Hepatocyte (in vitro differentiated cells): Measurements from ENCODE around the gene SBK3. TPM values are rescaled to one million over a fixed set of nuclear protein-coding genes. Genes with fewer than 3 reads are reported as not detected.

Experiments used
- DNase-seq: peaks from one replicate; pipeline ENCODE4 v3.0.0-alpha.2; 2016; ENCODE audit warnings: low spot score
- H2AFZ ChIP-seq: fragments of 200-600 bp; sonication (generic); 2 replicates; pipeline ENCODE4 v1.6.0; 2016; ENCODE audit warnings: antibody characterized with exemption, mild to moderate bottlenecking
- H3K27ac ChIP-seq: fragments of 200-600 bp; sonication (generic); 2 replicates; pipeline ENCODE4 v1.5.1; 2016; ENCODE audit warnings: mild to moderate bottlenecking
- H3K27me3 ChIP-seq: fragments of 200-600 bp; sonication (generic); 2 replicates; pipeline ENCODE4 v1.6.1; 2016
- H3K36me3 ChIP-seq: fragments of 200-600 bp; sonication (generic); replicated peaks from 2 replicates; pipeline ENCODE4 v1.5.1; 2016; ENCODE audit warnings: low read depth; ENCODE audit not compliant: insufficient read depth
- H3K4me1 ChIP-seq: fragments of 200-600 bp; sonication (generic); 2 replicates; pipeline ENCODE4 v1.5.1; 2016; ENCODE audit warnings: mild to moderate bottlenecking, moderate library complexity; ENCODE audit not compliant: insufficient read depth
- H3K4me2 ChIP-seq: fragments of 200-600 bp; sonication (generic); 2 replicates; pipeline ENCODE4 v1.6.0; 2016
- H3K4me3 ChIP-seq: fragments of 200-600 bp; sonication (generic); 2 replicates; pipeline ENCODE4 v1.5.1; 2016; ENCODE audit warnings: mild to moderate bottlenecking
- H3K79me2 ChIP-seq: fragments of 200-600 bp; sonication (generic); 2 replicates; pipeline ENCODE4 v1.6.0; 2017; ENCODE audit warnings: mild to moderate bottlenecking
- H3K9me2 ChIP-seq: fragments of 200-600 bp; sonication (generic); replicated peaks from 2 replicates; pipeline ENCODE4 v1.6.0; 2017; ENCODE audit warnings: mild to moderate bottlenecking; ENCODE audit not compliant: insufficient read depth
- H3K9me3 ChIP-seq: fragments of 200-600 bp; sonication (generic); 2 replicates; pipeline ENCODE4 v1.5.1; 2016; ENCODE audit warnings: low read depth, mild to moderate bottlenecking
- H4K20me1 ChIP-seq: fragments of 200-600 bp; sonication (generic); 2 replicates; pipeline ENCODE4 v1.6.0; 2016; ENCODE audit warnings: mild to moderate bottlenecking; ENCODE audit not compliant: insufficient read depth, poor library complexity, severe bottlenecking
- CTCF ChIP-seq: fragments of 200-600 bp; sonication (generic); IDR thresholded peaks from 2 replicates; pipeline ENCODE4 v1.5.1; 2016; ENCODE audit warnings: antibody characterized with exemption, mild to moderate bottlenecking; ENCODE audit not compliant: poor library complexity
- EZH2 ChIP-seq: fragments of 200-600 bp; sonication (generic); IDR thresholded peaks from 2 replicates; pipeline ENCODE4 v1.6.1; 2016; ENCODE audit warnings: antibody characterized with exemption, mild to moderate bottlenecking, borderline replicate concordance
- EZH2phosphoT487 ChIP-seq: fragments of 200-600 bp; sonication (generic); IDR thresholded peaks from one replicate; pipeline ENCODE4 v1.6.1; 2018; ENCODE audit warnings: antibody characterized with exemption, mild to moderate bottlenecking, low read depth, moderate library complexity; ENCODE audit not compliant: unreplicated experiment, severe bottlenecking
- WGBS: methylation state at CpG from one replicate; pipeline ENCODE4 v1.1.6; 2016; ENCODE audit warnings: low lambda C conversion rate; ENCODE audit errors: missing lambda C conversion rate; 5-methylcytosine and 5-hydroxymethylcytosine counted together
- polyA plus RNA-seq: library from polyadenylated mRNA; unstranded; fragments of >200 nt; fragmentation: Nextera tagmentation; extraction: Ambion mirVana; gene quantifications from 2 replicates; pipeline ENCODE4 v1.2.1, GENCODE V29; 2016
- total RNA-seq: library from RNA; depleted of rRNA; stranded (reverse); fragments of >200 nt; gene quantifications from 2 replicates; pipeline ENCODE4 v1.2.3, GENCODE V29; 2014

Gene SBK3
- total and polyA plus RNA-seq, 2 experiments from 2014 or later, result 0.57 TPM; not detected in 1

- no peaks in the 10 kb centered on the region for H4K20me1 ChIP-seq
- 67% methylated on average over 17 of the region's 17 CpGs for WGBS
- no peaks in the 10 kb centered on the region for H3K79me2 ChIP-seq
- TF ChIP-seq EZH2phosphoT487, result no peak
- TF ChIP-seq CTCF, result no peak
- no peak for TF ChIP-seq EZH2
- no peak overlapping the region for H3K4me3 ChIP-seq
- no peaks in the 10 kb centered on the region for H3K9me2 ChIP-seq
- H3K27me3 ChIP-seq, result no peaks in the 10 kb centered on the region
- peak overlapping the region; percentile 33 for H3K27ac ChIP-seq
- H3K4me1 ChIP-seq, result no peaks in the 10 kb centered on the region
- no peaks in the 10 kb centered on the region for H3K9me3 ChIP-seq
- peak; percentile 43 for DNase-seq
- H2AFZ ChIP-seq, result no peak overlapping the region
- no peak overlapping the region for H3K4me2 ChIP-seq
- H3K36me3 ChIP-seq, result no peaks in the 10 kb centered on the region
These were observed 1.7 kb upstream of the SBK3 start for GRCh38 chr19:55546822-55547614.

GRCh38 chr19:55546011-55546410, 668 bp upstream of the SBK3 start:
- Histone ChIP-seq H2AFZ (no peak overlapping the region), H3K36me3 (no peaks in the 10 kb centered on the region), H3K9me2 (no peaks in the 10 kb centered on the region), H3K27me3 (no peaks in the 10 kb centered on the region), H3K4me1 (no peaks in the 10 kb centered on the region), H3K27ac (no peak overlapping the region), H3K9me3 (no peaks in the 10 kb centered on the region), H3K4me2 (no peak overlapping the region), H3K79me2 (no peaks in the 10 kb centered on the region), H3K4me3 (no peak overlapping the region), H4K20me1 (no peaks in the 10 kb centered on the region)
- TF ChIP-seq CTCF (no peak), EZH2 (no peak), EZH2phosphoT487 (no peak)
- no peak for DNase-seq
- 80% methylated on average over 7 of the region's 11 CpGs for WGBS

- H3K4me1 ChIP-seq, result no peaks in the 10 kb centered on the region
- no peaks in the 10 kb centered on the region for H3K79me2 ChIP-seq
- TF ChIP-seq EZH2phosphoT487 (no peak), EZH2 (no peak), CTCF (no peak)
- H3K9me2 ChIP-seq, result no peaks in the 10 kb centered on the region
- H3K27ac ChIP-seq, result no peak overlapping the region
- H4K20me1 ChIP-seq, result no peaks in the 10 kb centered on the region
- no peak for DNase-seq
- no peaks in the 10 kb centered on the region for H3K27me3 ChIP-seq
- no peaks in the 10 kb centered on the region for H3K36me3 ChIP-seq
- WGBS, result 80% methylated on average over 20 of the region's 23 CpGs
- no peak overlapping the region for H2AFZ ChIP-seq
- no peak overlapping the region for H3K4me2 ChIP-seq
- H3K9me3 ChIP-seq, result no peaks in the 10 kb centered on the region
- H3K4me3 ChIP-seq, result no peak overlapping the region
These were observed 435 bp downstream of the SBK3 start for GRCh38 chr19:55544776-55545439.
